NCI-H510A (cell line): Measurements from ENCODE around the gene YJU2.
"Not testable (repeated sequence)": the region's sequence is repeated elsewhere in the genome, so short reads cannot be mapped to it uniquely, and the experiment has no call there.

Experiments used
- DNase-seq: peaks from one replicate; lab custom pipeline; 2025; lab: John Stamatoyannopoulos, UW

Gene YJU2

DNA sequence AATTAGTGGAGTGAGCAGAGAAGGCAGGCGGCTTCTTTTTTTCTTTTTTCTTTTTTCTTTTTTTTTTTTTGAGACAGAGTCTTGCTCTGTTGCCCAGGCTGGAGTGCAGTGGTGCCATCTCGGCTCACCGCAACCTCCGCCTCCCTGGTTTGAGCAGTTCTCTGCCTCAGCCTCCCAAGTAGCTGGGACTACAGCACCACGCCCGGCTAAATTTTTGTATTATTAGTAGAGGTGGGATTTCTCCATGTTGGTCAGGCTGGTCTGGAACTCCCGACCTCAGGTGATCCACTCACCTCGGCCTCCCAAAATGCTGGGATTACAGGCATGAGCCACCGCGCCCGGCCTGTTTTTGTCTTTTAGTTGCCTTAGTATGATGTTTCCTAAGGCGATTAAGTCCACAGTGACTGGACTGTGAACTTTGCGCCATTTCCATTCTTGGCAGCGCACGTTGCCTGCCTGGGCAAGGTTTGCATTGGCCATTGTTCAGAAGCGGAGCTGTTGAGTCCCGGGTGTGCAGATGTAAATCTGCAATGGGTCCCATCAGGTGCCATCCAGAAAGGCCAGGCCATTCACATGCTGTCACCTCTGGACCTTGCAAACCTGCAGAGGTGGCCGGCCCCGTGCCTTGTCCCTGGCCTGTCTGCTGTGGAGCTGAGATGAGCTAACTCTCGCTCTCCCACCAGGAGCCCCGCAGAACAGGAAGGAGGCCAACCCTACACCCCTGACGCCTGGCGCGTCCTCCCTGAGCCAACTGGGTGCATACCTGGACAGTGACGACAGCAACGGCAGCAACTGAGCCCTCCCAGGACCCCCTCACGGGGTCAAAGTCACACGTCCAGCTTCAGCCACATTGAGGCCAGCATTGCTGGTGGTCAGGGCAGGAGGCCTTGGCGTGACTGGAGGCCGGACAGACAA lies 21.3 kb downstream of the YJU2 start:
- no peak for DNase-seq

DNA sequence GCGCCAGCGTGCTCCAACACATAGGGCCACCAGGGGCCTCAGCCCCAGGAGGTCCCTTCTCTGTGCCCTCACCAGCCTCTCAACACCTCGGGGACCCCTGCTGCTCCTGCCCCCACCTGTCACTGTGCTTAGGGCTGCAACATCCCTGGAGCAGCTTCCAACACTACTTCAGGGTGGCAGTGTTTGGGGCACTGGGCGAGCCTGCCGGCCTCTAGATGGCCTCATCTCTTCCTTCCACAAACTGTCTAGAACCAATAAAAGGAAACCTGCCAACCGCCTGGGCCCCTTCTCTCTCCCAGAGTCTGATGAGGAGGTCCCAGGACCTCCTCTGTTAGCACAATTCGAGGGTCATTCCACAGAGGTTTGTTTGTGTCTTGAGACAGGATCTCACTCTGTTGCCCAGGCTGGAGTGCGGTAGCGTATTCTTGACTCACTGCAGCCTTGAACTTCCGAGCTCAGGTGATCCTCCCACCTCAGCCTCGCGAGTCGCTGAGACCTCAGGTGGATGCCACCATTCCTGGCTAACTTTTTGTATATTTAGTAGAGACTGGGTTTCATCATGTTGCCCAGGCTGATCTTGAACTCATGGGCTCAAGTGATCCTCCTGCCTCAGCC lies 22.0 kb downstream of the YJU2 start:
- no peak for DNase-seq

- DNase-seq = no peak
Measured at GRCh38 chr19:4272894-4273293, 26.0 kb downstream of the YJU2 start.

DNA sequence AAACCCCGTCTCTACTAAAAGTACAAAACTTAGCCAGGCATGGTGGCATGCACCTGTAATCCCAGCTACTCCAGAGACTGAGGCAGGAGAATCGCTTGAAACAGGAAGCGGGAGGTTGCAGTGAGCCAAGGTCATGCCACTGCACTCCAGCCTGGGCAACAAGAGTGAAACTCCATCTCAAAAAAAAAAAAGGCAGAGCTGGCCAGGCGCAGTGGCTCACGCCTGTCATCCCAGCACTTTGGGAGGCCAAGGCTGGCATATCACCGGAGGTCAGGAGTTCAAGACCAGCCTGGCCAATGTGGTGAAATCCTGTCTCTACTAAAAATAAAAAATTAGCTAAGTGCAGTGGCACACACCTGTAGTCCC lies 27.4 kb downstream of the YJU2 start:
- DNase-seq = not testable (repeated sequence)

- no peak for DNase-seq
Measured at GRCh38 chr19:4277191-4277696, 30.4 kb downstream of the YJU2 start.

- no peak for DNase-seq
Measured at GRCh38 chr19:4278010-4278409, 31.1 kb downstream of the YJU2 start.

DNA sequence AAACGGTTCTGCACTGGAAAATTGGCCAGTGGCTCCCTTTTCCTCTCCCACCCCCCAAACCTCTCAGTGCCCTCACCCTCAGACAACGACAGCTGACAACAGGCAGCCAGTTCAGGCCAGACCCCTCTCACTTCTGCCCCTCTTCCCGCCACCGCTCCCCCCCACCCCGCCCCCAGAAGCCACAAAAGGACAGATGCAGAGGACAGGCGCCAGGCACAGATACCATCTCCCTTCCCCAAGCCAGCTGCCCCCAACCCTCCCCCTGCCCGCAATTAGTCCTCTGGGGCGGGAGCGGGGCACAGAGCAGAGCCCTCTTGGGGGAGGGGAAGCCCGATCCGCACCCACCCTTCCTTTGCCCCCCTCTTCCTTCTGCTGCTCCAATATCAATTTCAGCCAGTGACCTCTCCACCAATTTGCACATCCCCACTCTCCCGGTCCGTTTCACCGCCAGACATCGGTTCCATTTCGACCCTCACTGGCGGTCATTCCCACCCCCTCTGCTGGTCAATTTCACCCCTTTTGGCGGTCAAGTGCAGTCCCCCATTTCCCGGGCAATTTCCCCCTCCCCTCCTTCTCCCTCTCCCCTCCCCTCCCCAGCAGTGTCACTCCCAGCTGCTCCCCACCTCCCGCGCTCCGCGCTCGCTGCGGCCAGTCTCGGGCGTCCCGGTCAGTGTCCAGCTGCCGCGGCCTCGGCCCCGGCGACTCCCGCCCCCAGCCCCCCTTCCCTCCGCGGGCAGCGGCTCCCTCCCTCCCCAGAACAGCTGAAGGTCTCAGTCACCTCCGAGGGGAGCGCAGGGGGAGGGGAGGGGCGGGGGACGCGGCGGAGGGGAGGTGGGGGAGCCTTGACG lies 31.8 kb downstream of the YJU2 start, which contains the start of gene SHD:
Gene SHD (plus strand): TSS at position 848 of the 848 bp plus-strand sequence. CDS start 798 bp downstream, outside the sequence.
- no peak for DNase-seq

- no peak for DNase-seq
Measured at GRCh38 chr19:4279267-4279529, 32.3 kb downstream of the YJU2 start.

GRCh38 chr19:4279530-4280422 lies 32.9 kb downstream of the YJU2 start:
- DNase-seq = no peak

- no peak for DNase-seq
Measured at GRCh38 chr19:4284176-4284958, 37.5 kb downstream of the YJU2 start.

DNA sequence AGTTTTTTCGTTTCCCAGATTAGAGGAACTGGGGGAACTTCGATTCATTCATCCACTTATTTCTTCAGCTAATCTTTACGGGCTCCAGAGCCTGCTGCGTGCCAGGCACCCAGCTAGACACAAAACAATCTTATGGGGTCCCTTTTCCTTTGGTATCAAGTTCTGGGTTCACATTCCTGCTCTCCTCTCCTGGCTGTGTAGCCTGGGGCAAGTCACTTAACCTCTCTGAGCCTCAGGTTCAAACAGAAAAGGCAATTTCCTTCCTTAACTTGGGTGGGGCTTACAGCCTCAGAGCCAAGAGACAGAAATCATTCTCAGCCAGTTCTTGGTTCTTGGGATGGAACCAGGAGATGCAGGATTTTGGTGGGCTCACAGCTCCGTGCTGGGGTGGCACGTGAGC lies 38.1 kb downstream of the YJU2 start:
- DNase-seq = no peak

DNA sequence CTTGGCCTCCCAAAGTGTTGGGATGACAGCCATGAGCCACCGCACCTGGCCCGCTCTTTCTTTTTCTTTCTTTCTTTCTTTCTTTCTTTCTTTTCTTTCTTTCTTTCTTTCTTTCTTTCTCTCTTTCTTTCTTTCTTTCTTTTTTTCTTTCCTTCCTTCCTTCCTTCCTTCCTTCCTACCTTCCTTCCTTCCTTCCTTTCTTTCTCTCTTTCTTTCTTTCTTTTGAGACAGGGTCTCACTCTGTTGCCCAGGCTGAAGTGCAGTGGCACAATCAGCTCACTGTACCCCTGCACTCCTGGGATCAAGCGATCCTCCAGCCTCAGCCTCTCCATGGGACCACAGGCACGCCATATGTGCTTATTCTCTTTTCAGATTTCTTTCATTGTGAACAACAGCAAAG lies 39.3 kb downstream of the YJU2 start:
- not testable (repeated sequence) for DNase-seq

GRCh38 chr19:4288091-4288777 lies 41.4 kb downstream of the YJU2 start:
- DNase-seq = no peak

GRCh38 chr19:4291184-4291732 lies 44.4 kb downstream of the YJU2 start:
- DNase-seq = no peak

- no peak for DNase-seq
Measured at GRCh38 chr19:4292515-4292914, 45.6 kb downstream of the YJU2 start.

- DNase-seq = no peak
Measured at GRCh38 chr19:4294389-4294788, 47.5 kb downstream of the YJU2 start.

- DNase-seq = no peak
Measured at GRCh38 chr19:4295972-4296771, 49.3 kb downstream of the YJU2 start.

DNA sequence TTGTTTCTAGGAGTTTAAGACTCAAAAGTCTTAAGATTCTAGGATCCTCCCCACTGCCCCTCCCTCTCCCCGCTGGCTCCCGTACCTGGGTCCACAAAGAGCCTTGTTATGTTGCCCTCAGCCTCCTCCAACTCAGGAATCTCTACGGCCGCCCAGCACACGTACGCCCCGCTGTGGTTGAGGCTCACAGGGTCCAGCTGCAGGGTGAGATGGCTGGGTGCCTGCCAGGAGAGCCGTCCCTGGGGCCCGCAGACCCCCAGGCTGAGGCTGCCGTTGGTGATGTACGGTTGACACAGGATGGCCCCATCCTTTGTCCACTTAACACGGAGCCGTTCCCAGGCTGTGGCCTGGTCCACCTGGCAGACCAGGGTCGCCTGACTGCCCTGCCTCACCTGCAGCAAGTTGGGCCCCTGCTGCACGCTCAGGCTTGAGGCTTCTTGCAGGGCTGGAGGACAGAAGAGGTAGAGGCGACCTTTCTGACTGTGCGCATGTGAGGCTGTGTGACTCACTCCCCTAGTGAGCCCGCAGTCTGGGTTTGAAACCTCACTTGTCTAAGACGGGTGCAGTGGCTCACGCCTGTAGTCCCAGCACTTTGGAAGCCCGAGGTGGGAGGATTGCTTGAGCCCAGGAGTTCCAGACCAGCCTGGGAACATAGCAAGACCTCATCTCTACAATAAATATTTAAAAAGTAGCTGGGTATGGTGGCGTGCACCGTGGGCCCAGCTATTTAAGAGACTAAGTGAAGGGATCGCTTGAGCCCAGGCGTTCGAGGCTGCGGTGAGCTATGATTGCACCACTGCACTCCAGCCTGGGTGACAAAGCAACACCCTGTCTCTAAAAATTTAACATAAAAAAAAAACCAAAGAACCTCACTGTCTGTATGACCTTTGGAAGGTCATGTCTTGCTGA lies 51.3 kb downstream of the YJU2 start:
- no peak for DNase-seq
